Stimulated activated CD8-positive, alpha-beta memory T cell treated with anti-CD3 and anti-CD28 coated beads, Interleukin-12 subunit alpha, Interleukin-12 subunit beta, amount 100 ng/mL, for 4 hours (primary cell): Measurements from ENCODE around the gene IL7R.

Experiments used
- DNase-seq: peaks from one replicate; pipeline ENCODE4 v3.0.0-alpha.2; 2020; ENCODE audit warnings: low read depth

IL7R gene, protein sequence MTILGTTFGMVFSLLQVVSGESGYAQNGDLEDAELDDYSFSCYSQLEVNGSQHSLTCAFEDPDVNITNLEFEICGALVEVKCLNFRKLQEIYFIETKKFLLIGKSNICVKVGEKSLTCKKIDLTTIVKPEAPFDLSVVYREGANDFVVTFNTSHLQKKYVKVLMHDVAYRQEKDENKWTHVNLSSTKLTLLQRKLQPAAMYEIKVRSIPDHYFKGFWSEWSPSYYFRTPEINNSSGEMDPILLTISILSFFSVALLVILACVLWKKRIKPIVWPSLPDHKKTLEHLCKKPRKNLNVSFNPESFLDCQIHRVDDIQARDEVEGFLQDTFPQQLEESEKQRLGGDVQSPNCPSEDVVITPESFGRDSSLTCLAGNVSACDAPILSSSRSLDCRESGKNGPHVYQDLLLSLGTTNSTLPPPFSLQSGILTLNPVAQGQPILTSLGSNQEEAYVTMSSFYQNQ

DNA sequence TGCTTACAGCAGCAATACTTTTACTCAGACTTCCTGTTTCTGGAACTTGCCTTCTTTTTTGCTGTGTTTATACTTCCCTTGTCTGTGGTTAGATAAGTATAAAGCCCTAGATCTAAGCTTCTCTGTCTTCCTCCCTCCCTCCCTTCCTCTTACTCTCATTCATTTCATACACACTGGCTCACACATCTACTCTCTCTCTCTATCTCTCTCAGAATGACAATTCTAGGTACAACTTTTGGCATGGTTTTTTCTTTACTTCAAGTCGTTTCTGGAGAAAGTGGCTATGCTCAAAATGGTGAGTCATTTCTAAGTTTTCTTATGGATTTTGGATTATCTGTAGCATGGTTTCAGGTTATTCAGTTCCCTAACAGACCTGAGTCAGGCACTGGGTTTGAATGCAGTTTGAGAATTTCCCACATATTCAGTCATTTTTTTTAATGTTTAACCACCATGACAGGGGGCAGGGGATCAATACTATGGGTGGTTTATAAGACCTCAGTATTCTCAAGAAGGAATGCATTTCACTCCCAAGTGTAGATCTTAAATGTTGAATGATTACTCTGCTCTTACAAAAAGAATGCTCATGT is at the start of gene IL7R:
IL7R (plus strand) TSS at position 127 of the 587 bp plus-strand sequence; CDS start at position 214, 87 bp downstream.
- DNase-seq = no peak

DNA sequence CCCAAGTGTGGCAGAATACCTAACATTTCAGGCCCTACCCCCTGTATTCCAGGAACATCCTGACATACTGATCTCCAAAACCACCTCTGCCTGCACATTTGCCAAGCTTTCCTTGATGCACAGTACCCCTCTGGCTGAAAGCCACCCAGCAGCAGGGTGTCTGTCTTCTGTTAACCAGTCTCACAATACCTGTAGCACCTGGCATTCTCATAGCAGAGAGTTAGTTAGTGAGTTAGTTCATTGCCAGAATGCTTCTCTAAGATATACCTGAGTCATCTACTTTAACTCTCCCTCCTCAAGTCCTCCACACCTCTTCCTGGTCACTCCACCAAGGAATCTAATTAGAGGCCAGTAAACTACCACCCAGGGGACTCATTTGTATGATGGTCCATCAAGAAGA is 46.1 kb upstream of the IL7R start:
- DNase-seq = no peak

DNA sequence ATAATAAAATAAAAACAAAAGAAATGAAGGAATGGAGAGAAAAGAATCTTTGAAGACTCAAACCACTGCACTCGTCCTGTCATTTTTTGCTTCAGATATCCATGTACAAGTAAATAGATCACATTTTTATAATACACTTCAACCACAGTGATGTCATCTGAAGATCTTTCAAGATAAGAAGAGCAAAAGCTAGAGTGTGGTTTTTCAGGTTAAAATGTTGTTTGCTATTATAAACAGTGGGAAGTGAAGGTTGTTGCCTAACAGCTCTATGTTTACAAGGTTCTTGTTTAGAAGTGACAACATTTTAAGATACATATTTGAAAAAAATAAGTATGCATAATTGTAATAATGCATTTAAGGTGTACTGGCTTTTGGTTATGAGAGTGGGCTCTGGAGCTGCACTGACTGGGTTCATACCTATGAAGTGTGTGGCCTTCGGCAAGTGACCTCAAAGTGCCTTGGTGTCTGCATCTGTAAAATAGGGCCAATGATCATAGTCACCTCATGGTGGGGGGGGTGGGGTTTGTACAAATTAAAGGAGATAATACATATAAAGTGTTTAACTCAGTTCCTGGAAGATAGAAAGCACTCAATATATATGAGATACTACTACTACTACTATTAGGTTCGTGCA is 45.5 kb upstream of the IL7R start:
- no peak for DNase-seq

DNA sequence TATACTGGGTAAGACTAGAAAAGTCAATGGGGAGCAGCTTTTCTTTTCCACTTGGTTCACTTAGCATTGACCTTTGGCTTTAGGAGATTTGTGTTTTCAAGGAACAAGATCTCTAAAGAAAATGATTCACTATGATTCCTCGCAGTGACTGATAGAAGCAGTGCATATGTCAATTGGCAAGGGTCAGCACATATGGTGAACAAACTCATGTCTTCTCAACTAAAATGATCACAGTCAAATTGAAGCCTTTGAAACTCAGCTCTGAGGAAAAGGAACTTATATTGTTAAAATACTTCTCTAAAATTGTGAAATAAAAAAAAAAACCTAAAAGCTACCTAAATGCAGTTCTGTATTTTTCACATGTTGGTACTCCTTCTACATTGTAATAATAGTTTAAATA is 43.2 kb upstream of the IL7R start:
- no peak for DNase-seq

DNA sequence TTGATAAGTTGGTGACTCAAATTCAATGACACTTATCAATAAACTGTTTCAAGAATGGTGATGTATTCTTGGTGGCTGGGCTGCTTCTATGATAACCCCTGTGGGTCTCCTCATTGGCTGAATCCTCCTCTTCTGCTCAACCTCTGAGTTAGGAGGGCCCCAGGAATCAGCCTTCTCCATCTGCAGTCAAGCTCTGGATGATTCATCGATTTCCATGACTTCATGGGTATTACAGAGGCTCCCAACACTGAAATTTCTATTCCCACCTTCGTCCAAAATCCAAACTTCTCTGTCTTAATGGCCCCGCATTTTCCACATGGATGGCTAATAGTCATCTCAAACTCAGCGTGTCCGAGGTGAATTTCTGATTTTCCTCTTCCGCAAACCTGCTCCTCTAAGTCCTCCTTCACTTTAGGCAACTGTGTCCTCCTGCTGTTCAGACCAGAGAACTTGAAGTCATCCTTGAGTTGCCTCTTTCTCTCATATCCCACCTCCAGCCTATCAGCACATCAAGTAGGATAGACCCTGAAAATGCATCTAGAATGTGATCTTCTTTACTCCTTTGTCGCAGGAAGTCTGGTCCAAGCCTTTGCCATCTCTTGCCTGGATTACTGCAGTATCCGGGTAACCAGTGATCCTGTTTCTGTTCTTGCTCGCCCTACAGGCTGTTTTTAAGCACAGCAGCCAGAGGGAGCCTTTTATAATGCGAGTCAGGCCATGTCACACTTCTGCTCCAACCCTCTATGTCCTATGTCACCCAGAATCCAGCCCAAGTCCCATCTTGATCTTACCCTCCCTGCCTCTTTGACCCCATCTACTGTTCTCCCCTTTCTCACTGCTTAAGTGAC is 41.4 kb upstream of the IL7R start:
- DNase-seq = no peak

DNA sequence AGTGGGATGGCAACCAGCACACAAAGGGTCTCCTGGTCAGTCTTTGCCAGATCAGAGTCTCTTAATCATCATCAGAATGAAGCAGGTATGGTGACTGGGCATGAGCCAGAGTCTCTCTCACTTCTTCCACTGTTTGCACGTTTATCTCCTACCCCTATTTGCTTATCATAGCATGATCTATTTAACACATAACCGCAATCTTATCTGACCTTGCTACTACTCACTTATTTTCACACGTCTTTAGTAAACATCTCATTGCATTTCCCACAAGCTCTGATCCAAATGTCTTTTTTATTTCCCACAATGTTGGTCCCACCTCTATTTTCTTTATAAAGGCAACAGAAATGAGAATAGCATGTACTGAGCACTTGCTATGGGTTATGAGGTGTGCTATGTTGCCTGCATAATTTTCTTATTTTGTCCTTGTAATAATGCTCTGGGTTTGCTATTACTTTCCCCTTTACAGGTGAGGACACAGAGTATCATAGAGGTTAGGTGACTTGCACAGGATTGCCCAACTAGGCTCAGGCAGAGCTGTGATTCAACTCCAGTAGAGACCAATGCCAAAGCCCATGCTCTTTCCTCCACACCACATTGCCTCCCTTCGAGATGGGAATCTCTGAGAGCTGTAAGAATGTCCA is 39.7 kb upstream of the IL7R start:
- DNase-seq = no peak

DNA sequence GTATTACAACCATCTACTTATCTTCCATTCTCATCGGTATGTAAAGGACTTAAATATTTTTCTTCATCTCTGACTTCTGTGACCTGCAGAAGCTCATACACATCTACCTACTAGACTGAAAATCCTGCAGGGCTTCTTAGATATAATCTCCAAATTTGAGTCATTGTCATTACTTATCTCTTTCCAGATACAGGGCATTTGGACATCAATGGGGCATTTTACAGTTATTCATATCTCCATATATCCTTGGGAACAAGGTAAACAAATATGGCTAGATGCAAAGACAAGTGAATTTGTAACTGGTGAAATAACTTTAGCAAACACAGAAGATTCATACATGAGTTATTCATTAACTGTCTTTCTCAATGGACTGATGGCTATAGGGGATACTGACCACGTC is 37.7 kb upstream of the IL7R start:
- no peak for DNase-seq

DNA sequence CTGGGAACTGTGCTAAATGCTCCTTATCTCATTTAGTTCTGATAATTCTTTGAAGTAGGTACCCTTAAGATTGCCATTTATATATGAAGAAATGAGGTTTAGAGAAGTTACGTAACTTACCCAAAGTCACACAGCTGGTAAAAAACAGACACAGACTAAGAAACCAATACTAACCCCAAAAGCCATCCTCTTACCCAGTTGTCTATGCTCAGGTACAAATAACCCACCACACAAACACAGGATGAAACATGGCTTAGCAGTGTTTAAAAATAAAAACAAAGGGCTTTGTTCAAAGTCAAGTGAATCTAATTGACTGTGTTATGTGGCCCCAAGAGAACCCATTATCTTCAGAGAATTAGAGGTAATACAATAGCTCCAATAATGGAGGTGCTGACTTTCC is 37.0 kb upstream of the IL7R start:
- no peak for DNase-seq

DNA sequence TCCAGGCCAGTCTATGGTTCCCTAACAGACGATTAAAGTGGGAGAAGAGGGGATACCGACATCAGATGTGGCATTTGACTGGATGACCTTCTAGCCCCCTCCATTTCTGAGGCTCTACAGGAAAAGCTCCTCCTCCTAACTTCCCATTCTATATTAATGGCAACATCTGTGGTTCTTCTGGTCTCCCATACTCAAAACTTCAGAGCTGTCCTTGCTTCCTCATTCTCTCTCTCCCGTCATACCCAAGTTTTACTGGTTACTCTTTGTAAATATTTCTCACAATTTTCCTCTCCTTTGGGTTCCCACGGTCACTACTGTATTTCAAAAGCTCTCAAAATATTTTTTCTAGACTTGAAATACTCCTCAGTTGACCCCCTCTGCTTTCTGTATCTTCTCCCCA is 36.0 kb upstream of the IL7R start:
- DNase-seq = no peak

DNA sequence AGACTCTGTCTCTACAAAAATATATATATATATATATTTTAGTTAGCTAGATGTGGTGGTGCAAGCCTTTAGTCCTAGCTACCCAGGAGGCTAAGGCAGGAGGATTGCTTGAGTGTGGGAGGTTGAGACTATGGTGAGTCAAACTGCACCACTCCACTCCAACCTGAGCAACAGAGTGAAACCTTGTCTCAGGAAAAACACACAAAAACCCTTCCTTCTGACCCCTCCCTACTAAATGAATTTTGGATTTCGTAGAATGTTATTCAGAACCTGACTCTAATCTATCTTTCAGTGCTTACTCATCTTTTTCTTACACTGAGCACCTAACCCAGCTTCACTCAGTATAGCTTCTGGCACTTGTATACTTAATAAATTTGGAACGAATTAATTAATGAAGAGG is 35.2 kb upstream of the IL7R start:
- no peak for DNase-seq

DNA sequence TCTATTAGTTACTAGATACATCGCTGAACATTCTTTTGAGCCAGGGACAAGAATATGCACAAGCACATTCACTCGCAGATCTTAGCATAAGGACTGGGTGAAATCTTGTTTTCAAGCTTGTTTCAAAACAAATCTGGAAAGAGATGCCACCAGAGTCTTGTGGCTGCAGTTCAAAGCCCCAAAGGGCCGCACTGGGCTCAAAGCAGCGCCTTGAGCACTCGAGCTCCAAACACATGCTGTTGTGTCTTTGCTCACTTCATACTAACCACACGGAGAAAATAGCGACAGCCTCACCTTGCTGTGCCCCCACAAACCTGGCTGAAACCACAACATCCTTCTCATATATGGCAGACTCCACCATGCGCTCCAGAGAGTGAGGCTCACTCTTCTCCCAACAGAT is 34.2 kb upstream of the IL7R start:
- no peak for DNase-seq

DNA sequence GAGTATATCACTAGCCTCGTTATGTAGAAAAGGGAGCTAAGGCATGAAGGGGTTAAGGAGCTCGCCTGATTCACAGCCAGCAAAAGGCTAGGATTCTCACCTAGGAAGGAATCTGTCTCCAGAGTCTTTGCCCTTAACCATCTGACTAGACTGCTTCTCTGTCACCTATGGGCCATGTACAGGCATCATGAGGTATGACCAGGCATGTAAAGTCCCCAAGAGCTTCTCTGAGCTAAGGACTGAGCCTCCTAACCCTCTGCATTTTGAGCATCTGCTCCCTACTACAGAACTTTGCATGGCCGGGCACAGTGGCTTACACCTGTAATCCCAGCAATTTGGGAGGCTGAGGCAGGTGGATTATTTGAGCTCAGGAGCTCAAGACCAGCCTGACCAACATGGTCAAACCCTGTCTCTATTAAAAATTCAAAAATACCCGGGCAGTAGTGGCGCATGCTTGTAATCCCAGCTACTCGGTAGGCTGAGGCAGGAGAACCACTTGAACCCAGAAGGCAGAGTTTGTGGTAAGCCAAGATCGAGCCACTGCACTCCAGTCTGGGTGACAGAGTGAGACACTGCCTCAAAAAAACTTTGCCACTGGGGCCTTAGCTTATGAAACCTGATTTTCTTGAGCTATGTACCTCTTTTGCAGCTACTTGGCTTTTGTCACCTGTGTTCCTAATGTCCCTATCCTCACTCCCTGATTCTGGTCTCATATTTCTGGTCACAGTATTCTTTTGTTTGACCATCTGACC is 33.2 kb upstream of the IL7R start:
- DNase-seq = no peak

DNA sequence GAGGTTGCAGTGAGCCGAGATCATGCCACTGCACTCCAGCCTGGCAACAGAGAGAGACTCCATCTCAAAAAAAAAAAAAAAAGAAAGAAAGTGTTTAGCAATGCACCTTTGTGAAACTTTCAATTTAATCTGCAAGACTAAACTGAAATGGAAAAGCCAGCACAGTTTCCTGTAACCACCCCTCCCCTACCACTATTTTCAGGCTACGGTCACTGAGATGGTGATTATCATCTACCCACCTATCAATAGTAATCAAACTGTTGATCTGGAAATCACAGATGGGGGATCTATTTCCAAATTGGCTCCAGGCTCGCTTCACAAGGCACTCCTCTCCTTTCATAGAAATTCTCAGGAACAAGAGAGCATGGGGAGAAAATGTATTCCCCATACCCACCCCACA is 30.6 kb upstream of the IL7R start:
- DNase-seq = no peak

DNA sequence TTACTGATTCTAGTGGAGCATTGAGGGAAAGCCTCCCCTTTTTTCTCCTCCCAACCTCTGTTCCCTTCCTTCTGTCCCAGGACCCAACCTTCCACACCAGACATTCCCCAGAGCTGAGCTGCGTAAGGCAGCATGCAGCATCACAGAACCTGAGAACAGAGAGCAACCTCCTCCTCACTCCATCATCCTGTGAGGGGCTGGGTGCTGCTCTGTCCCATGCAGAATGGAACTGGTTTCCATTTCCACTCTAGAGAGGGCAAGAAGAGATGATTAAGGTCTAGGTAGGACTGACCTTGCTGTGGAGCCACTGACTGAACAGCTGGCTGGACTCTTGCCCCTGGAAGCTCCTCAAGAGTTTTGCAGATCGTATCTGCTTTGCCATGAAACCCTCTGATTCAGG is 30.1 kb upstream of the IL7R start:
- no peak for DNase-seq

DNA sequence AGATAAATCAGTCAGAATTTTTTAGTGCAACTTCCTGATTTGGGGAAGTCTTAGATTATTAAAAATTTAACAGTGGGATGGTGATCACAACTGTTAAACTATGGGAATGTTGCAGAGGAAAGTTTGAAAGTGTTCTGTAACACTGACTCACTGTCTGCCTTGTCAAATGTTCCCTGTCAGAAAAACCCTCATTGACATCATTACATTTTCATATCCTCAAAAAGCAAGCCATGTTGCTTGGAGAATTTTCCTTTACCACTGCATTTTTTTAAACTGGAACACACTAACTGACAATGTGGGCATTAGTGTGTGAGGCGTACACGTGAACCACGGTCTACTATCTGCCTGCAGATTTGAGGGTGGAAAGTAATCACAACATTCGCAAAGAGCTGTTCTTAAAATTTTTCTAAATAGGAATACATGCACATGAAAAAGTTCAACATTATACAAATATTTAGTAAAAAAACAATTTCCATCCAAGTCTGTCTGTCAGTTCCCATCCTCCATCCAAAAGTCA is 28.6 kb upstream of the IL7R start:
- no peak for DNase-seq

DNA sequence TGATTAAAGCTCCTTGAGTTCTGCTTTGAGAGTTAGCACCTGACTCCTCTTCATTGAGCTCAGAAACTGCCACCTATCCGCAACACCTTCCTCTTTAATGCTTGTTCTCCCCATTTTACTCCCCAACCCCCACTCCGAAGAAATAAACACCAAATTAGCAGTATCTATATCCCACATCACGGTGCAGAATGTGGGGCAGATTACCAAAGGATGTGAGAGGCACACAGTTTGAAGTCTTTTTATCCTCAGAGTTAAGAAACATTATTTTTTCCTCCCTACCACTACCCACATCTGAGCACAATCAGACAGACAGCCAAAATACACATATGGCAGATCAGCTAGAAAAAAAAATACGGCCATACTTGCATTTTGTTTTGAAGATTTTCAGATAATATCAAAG is 26.1 kb upstream of the IL7R start:
- DNase-seq = no peak

DNA sequence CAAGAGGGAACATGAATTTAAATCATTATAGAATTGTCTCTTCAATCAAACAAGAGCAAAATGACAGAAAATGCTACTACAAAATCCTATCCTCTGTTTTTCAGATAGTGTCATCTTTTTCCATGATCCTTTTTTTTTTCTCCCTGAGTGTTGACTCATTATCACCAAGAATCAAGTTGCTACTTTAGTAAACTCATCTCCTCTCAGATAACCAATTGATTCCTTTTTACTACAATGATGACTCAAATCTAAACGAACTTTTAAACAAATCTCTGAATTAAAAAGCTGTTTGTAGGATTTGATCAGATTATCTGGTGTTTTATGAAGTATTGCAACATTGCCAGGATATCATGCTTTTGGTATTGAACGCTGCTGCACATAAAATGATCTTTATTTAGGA is 23.9 kb upstream of the IL7R start:
- no peak for DNase-seq

DNA sequence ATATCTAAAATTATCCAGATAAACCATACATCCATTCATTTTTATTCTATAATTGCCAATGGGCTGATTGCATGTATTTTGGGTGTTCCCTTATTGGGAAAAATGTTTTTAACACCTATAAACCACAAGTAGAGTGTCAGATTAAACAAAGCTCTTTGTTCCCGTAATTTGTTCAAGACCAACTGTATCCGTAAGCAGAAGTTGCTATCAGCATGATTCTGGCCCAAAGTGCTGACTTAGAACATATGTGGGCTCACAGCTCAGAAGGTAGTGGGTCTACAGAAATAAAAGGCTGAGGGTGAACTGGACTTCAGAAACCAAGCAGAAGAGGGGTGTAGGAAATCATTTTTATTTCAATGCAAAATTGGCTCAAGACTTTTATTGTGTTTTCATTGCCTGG is 23.5 kb upstream of the IL7R start:
- no peak for DNase-seq

DNA sequence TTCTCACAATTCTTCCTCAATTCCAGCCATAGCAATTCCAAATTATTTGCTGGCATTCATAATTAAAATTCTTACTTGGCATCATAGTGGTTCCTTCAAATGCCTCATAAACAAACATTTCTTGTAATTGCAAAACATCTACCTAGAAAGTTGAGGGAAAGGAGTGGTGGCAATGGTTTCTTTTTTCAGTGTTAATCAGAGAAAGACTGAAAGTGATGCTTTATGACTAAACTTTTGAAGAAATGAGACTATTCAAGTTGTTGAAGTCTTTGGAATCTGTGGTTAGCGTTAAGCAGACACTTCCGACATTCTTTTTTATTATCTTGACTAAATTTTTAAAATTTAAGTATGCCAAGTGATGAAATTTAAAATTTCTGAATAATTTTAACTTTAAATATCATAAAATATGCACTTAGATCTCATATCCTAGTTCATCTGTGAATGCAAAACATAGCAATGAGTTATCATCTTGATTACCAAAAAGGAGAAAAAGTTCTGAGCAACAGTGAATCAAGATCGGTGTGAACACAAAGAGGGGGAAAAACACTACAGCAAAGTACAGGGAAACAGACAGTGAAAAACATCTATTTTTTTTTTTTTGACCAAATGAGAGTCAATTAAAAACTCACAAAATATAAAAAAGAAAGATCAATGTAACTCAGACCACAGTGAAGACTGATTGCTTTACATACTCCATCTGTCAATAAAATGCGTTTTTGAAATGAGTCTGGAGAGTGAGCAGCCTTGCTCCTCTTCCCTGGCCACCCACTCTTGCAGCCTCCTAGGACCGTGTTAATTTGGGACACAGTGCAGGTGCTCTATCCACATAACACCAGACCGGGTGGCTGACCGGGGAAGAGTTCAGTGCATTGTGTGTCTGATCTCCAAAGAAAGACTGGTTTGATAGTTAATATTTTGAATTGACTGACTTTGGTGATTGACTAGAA is 20.6 kb upstream of the IL7R start:
- DNase-seq = no peak
